GM12878 (cell line): ENCODE measurements around the gene NKTR. TPM values are rescaled to one million over a fixed set of nuclear protein-coding genes. Genes with fewer than 3 reads are reported as not detected.

Experiments
- IRF4 ChIP-seq: IDR thresholded peaks from 2 replicates; pipeline ENCODE4 v1.6.1; 2011; ENCODE audit warnings: low read depth, low read length
- JUNB ChIP-seq: IDR thresholded peaks from 2 replicates; pipeline ENCODE4 v1.6.1; 2016; ENCODE audit warnings: antibody characterized with exemption, mild to moderate bottlenecking
- NR2C1 ChIP-seq: fragments of 450-650 bp; IDR thresholded peaks from 2 replicates; pipeline ENCODE4 v1.6.1; 2017; ENCODE audit warnings: antibody characterized with exemption, mild to moderate bottlenecking, moderate library complexity
- PAX8 ChIP-seq: fragments of 450-650 bp; IDR thresholded peaks from 2 replicates; pipeline ENCODE4 v1.6.1; 2017; ENCODE audit warnings: mild to moderate bottlenecking, moderate library complexity
- RUNX3 ChIP-seq: IDR thresholded peaks from 2 replicates; pipeline ENCODE4 v1.6.1; 2012; ENCODE audit warnings: low read length, inconsistent platforms
- SPI1 ChIP-seq: IDR thresholded peaks from 2 replicates; pipeline ENCODE4 v1.6.1; 2011; ENCODE audit warnings: low read depth, mild to moderate bottlenecking, low read length, moderate library complexity, borderline replicate concordance; ENCODE audit not compliant: insufficient read depth
- SUZ12 ChIP-seq: fragments of 200-600 bp; sonication (generic); IDR thresholded peaks from one replicate; pipeline ENCODE4 v1.6.1; 2018; ENCODE audit warnings: antibody characterized with exemption, mild to moderate bottlenecking; ENCODE audit not compliant: unreplicated experiment
- polyA plus RNA-seq, 11 experiments: library from polyadenylated mRNA; depleted of rRNA in 4 of 11; unstranded in 6 of 11; stranded (reverse) in 5 of 11; fragments of >200 nt; fragmentation: Nextera tagmentation in 4 of 11; fragmentation: Illumina TruSeq in 1 of 11; extraction: Ambion mirVana in 4 of 11; extraction: Trizol in 1 of 11; gene quantifications; 1 replicate in 1 of 11; 2 replicates in 10 of 11; pipeline versions ENCODE4 v1.2.1 to v1.2.3, GENCODE V29; 2011 to 2016; ENCODE audit warnings: inconsistent platforms in 2 of 11, missing spikeins in 2 of 11, low read depth in 1 of 11
- total RNA-seq, 4 experiments: library from RNA; depleted of rRNA in 3 of 4; stranded (reverse); fragments of >200 nt in 3 of 4; fragmentation: Illumina TruSeq in 1 of 4; extraction: Trizol in 1 of 4; gene quantifications; 2 replicates each; pipeline versions ENCODE4 v1.2.1 to v1.2.3, GENCODE V29; 2013 to 2021
- TF ChIP-seq, protein P1 (sequence below), 3 experiments: IDR thresholded peaks in 2 of 3; conservative IDR thresholded peaks in 1 of 3; 2 replicates each; pipeline ENCODE4 v1.5.1; 2011; ENCODE audit warnings: low read depth in 3 of 3, low read length in 3 of 3, mild to moderate bottlenecking in 3 of 3, control low read depth in 2 of 3, moderate library complexity in 2 of 3, inconsistent platforms in 1 of 3, mixed read lengths in 1 of 3; ENCODE audit not compliant: control insufficient read depth in 2 of 3, insufficient read depth in 1 of 3; ENCODE audit errors: extremely low read depth in 1 of 3
- TF ChIP-seq, protein P2 (sequence below): fragments of 450-650 bp; IDR thresholded peaks from 2 replicates; pipeline ENCODE4 v1.6.1; 2017; ENCODE audit warnings: mild to moderate bottlenecking

Gene NKTR
- total and polyA plus RNA-seq, 10 of the 15 experiments (the other 5 are each of a cell fraction or from before 2014, with no cell fraction given), result 15.3 to 91.9 (median 55.3) TPM

DNA sequence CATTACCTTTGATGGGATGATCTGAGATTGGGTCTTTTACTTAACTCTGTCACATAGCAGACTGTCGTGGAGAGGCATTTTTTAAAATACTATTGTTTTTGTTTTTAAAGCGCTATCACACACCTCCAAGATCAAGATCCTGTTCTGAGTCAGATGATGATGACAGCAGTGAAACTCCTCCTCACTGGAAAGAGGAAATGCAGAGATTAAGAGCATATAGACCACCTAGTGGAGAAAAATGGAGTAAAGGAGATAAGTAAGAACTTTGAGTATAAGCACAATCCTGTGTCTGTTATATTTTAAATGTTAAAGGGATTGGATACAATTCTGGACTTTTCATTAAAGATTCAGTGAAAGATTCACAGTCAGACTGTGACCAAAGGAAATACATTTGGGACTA lies 34.6 kb downstream of the NKTR start (continued):
- TF ChIP-seq, protein P1, sequence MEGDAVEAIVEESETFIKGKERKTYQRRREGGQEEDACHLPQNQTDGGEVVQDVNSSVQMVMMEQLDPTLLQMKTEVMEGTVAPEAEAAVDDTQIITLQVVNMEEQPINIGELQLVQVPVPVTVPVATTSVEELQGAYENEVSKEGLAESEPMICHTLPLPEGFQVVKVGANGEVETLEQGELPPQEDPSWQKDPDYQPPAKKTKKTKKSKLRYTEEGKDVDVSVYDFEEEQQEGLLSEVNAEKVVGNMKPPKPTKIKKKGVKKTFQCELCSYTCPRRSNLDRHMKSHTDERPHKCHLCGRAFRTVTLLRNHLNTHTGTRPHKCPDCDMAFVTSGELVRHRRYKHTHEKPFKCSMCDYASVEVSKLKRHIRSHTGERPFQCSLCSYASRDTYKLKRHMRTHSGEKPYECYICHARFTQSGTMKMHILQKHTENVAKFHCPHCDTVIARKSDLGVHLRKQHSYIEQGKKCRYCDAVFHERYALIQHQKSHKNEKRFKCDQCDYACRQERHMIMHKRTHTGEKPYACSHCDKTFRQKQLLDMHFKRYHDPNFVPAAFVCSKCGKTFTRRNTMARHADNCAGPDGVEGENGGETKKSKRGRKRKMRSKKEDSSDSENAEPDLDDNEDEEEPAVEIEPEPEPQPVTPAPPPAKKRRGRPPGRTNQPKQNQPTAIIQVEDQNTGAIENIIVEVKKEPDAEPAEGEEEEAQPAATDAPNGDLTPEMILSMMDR (IDR thresholded peaks at IDR 0.05 in 2 of 3, conservative IDR thresholded peaks at IDR 0.05 in 1 of 3; ENCODE audit: control insufficient read depth in 2 of 3, extremely low read depth in 1 of 3, insufficient read depth in 1 of 3, low read depth in 3 of 3, low read length in 3 of 3), result peak in 2 of 3 experiments; percentile 13 to 28; a peak in 1 of 6 replicates
- peak; percentile 17; the same call in 1 of the 2 replicates for TF ChIP-seq RUNX3
- TF ChIP-seq SPI1, result peak; percentile 80
- TF ChIP-seq PAX8, result no peak
- TF ChIP-seq NR2C1, result no peak
- TF ChIP-seq, protein P2, sequence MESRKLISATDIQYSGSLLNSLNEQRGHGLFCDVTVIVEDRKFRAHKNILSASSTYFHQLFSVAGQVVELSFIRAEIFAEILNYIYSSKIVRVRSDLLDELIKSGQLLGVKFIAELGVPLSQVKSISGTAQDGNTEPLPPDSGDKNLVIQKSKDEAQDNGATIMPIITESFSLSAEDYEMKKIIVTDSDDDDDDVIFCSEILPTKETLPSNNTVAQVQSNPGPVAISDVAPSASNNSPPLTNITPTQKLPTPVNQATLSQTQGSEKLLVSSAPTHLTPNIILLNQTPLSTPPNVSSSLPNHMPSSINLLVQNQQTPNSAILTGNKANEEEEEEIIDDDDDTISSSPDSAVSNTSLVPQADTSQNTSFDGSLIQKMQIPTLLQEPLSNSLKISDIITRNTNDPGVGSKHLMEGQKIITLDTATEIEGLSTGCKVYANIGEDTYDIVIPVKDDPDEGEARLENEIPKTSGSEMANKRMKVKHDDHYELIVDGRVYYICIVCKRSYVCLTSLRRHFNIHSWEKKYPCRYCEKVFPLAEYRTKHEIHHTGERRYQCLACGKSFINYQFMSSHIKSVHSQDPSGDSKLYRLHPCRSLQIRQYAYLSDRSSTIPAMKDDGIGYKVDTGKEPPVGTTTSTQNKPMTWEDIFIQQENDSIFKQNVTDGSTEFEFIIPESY, result peak; percentile 74; the same call in 1 of the 2 replicates
- TF ChIP-seq IRF4, result peak; percentile 61; the same call in 1 of the 2 replicates
- no peak for TF ChIP-seq SUZ12
- peak; percentile 80 for TF ChIP-seq JUNB
